ENCODE results near the gene CMTM7. TPM values are rescaled to one million over a fixed set of nuclear protein-coding genes. Genes with fewer than 3 reads are reported as not detected.

CMTM7 gene
- total and polyA plus RNA-seq, 9 donors: 3.9 to 23.2 (median 18.8) TPM

GRCh38 chr3:32500231-32500630, 108.6 kb downstream of the CMTM7 start:
- DNase-seq: no peak
- H3K9me3 ChIP-seq (replicated peaks; ENCODE audit: control insufficient read depth, low read depth, low read length): no peaks in the 10 kb centered on the region
- no peaks in the 10 kb centered on the region for H3K27me3 ChIP-seq (ENCODE audit: control insufficient read depth, insufficient read depth, low read length)
- WGBS (ENCODE audit: insufficient coverage): no CpG with 5 or more reads among the region's 2 CpGs
- H3K36me3 ChIP-seq (ENCODE audit: control insufficient read depth, insufficient read depth, low read length): no peaks in the 10 kb centered on the region
- H3K4me1 ChIP-seq (ENCODE audit: control insufficient read depth, insufficient read depth, low read length): no peaks in the 10 kb centered on the region
- no peak overlapping the region for H3K27ac ChIP-seq (ENCODE audit: low read length)
- no peak overlapping the region for H3K4me3 ChIP-seq (ENCODE audit: low read length)

- Histone ChIP-seq H3K4me1 (ENCODE audit: control insufficient read depth, insufficient read depth, low read length) (no peaks in the 10 kb centered on the region), H3K27ac (ENCODE audit: low read length) (peak overlapping the region; percentile 99), H3K36me3 (ENCODE audit: control insufficient read depth, insufficient read depth, low read length) (no peaks in the 10 kb centered on the region), H3K27me3 (ENCODE audit: control insufficient read depth, insufficient read depth, low read length) (no peaks in the 10 kb centered on the region), H3K9me3 (replicated peaks; ENCODE audit: control insufficient read depth, low read depth, low read length) (no peaks in the 10 kb centered on the region), H3K4me3 (ENCODE audit: low read length) (peak overlapping the region; percentile 98)
- WGBS (ENCODE audit: insufficient coverage): 89% methylated on average over 11 of the region's 25 CpGs
- DNase-seq: no peak
These were observed 109.5 kb downstream of the CMTM7 start for GRCh38 chr3:32500880-32501782.

DNA sequence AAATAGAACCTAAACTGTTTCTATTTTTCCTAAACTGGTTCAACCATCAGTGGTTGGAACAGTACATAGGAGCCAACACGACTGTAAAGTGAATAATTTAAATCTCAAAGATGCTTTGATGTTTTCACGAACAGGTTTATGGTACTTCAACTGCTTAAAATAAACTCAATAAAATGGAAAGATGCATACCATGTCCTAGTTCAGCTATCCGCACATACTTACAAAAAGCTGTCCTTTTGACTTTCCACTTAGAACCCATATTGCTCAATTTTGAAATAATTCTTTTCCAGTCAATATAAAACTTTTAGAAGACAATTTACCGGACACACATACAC, 110.1 kb downstream of the CMTM7 start:
- Histone ChIP-seq H3K9me3 (replicated peaks; ENCODE audit: control insufficient read depth, low read depth, low read length) (no peaks in the 10 kb centered on the region), H3K36me3 (ENCODE audit: control insufficient read depth, insufficient read depth, low read length) (no peaks in the 10 kb centered on the region), H3K4me3 (ENCODE audit: low read length) (peak overlapping the region; percentile 98), H3K27me3 (ENCODE audit: control insufficient read depth, insufficient read depth, low read length) (no peaks in the 10 kb centered on the region), H3K27ac (ENCODE audit: low read length) (peak overlapping the region; percentile 99), H3K4me1 (ENCODE audit: control insufficient read depth, insufficient read depth, low read length) (no peaks in the 10 kb centered on the region)
- 14% methylated on average over 1 of the region's 4 CpGs for WGBS (ENCODE audit: insufficient coverage)
- DNase-seq: no peak

DNA sequence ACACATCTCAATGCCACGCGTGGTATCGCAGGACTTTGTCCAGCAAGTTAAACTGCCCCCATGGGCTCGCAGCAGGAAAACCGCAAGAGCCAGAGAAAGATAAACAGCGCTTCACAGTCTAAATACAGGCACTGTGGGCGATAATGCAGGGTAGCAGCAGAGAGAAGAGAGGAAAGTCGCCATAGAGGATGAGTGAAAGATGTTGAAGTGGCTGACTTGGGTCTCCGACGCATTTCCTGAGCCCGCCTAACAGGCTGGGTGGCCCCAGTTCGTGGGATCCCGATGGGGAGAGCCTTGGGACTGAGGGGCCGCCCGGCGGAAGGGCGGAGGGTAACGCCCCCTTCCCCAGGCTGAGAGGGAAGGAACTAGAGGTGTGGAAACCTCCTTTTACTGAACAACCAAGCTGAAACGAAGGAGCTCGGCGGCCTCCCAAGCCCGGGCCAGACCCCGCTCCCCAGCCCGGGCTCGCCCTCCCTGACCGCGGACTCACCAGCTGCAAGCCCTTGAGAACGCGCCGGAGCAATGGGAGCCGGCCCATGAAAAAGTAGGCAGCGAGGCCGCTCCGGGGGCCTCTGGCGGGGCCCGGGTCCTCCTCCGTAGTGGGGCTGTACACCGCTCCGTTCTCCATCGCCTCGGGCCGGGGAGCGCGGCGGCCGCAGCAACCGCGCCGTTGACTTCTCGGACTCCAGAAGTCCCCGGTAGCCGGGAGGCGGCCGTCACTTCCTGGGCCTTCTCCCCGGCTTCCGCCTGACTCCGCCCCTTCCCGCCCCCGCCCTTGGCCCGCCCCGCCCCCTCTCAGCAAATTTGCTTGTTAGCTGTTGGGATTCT, 110.7 kb downstream of the CMTM7 start, which contains the start of gene CMTM6:
Gene CMTM6 (minus strand): TSS at position 735 of the 828 bp plus-strand sequence. CDS start 107 bp downstream, at position 628.
- peak; percentile 91 for DNase-seq
- no peaks in the 10 kb centered on the region for H3K9me3 ChIP-seq (replicated peaks; ENCODE audit: control insufficient read depth, low read depth, low read length)
- H3K4me3 ChIP-seq (ENCODE audit: low read length): peak within 1 kb of the TSS; percentile 98
- no peaks in the 10 kb centered on the region for H3K4me1 ChIP-seq (ENCODE audit: control insufficient read depth, insufficient read depth, low read length)
- H3K27ac ChIP-seq (ENCODE audit: low read length): peak within 1 kb of the TSS; percentile 99
- under 1% methylated on average over 42 of the region's 61 CpGs for WGBS (ENCODE audit: insufficient coverage)
- H3K27me3 ChIP-seq (ENCODE audit: control insufficient read depth, insufficient read depth, low read length): no peaks in the 10 kb centered on the region
- H3K36me3 ChIP-seq (ENCODE audit: control insufficient read depth, insufficient read depth, low read length): no peaks in the 10 kb centered on the region

DNA sequence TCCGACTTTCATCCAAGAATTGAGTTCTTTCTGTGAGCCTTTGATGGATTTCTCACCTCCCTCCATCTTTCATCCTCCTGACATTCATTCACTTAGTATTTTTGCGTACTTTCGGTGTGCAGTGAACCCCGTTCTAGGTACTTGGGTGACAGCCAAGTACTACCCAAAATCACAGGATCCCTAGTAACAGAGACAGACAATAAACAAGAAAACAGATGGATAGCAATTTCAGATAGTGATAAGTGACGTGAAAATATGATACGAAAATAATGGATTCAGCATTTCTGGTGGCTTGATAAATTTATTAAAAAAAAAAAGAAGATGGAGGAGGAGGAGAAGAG, 111.3 kb downstream of the CMTM7 start:
- no peak for DNase-seq
- Histone ChIP-seq H3K27ac (ENCODE audit: low read length) (peak overlapping the region; percentile 99), H3K4me1 (ENCODE audit: control insufficient read depth, insufficient read depth, low read length) (no peaks in the 10 kb centered on the region), H3K4me3 (ENCODE audit: low read length) (peak overlapping the region; percentile 98), H3K9me3 (replicated peaks; ENCODE audit: control insufficient read depth, low read depth, low read length) (no peaks in the 10 kb centered on the region), H3K36me3 (ENCODE audit: control insufficient read depth, insufficient read depth, low read length) (no peaks in the 10 kb centered on the region), H3K27me3 (ENCODE audit: control insufficient read depth, insufficient read depth, low read length) (no peaks in the 10 kb centered on the region)
- WGBS (ENCODE audit: insufficient coverage): 4% methylated on average over 2 of the region's 6 CpGs

Other genes with a start within 250 kb of the CMTM7 start
- gene CMTM8, start 153.2 kb upstream of the CMTM7 start, total RNA-seq: 0.53 TPM
- gene CMTM8, start 153.2 kb upstream of the CMTM7 start, polyA plus RNA-seq (ENCODE audit: insufficient read depth in 1 of 8, insufficient read length in 8 of 8, low replicate concordance in 1 of 8): 1 to 10 TPM; 2.0 to 3.9 (median 2.4) TPM
- 25.9 TPM for gene CMTM6, start 111.0 kb downstream of the CMTM7 start, total RNA-seq
- 10 to 100 TPM; 21.8 to 37.4 (median 22.5) TPM for gene CMTM6, start 111.0 kb downstream of the CMTM7 start, polyA plus RNA-seq (ENCODE audit: insufficient read depth in 1 of 8, insufficient read length in 8 of 8, low replicate concordance in 1 of 8)
- gene DYNC1LI1, start 179.0 kb downstream of the CMTM7 start, total RNA-seq: 26.6 TPM
- 10 to 100 TPM; 27.4 to 37.3 (median 32.9) TPM for gene DYNC1LI1, start 179.0 kb downstream of the CMTM7 start, polyA plus RNA-seq (ENCODE audit: insufficient read depth in 1 of 8, insufficient read length in 8 of 8, low replicate concordance in 1 of 8)